Kidney epithelial cell (primary cell): ENCODE data around the gene FER. TPM values are rescaled to one million over a fixed set of nuclear protein-coding genes. Genes with fewer than 3 reads are reported as not detected.
"Not testable (repeated sequence)": the region's sequence is repeated elsewhere in the genome, so short reads cannot be mapped to it uniquely, and the experiment has no call there.

Experiments used
- DNase-seq: peaks from one replicate; pipeline ENCODE4 v3.0.0-alpha.2; 2010; ENCODE audit warnings: low read depth
- H3K27me3 ChIP-seq: 2 replicates; pipeline ENCODE4 v1.6.0; 2011; ENCODE audit warnings: low read length; ENCODE audit not compliant: control insufficient read depth, insufficient read depth
- H3K36me3 ChIP-seq: 2 replicates; pipeline ENCODE4 v1.5.1; 2011; ENCODE audit warnings: low read length; ENCODE audit not compliant: control insufficient read depth, insufficient read depth
- H3K4me3 ChIP-seq: 2 replicates; pipeline ENCODE4 v1.5.1; 2011; ENCODE audit warnings: low read depth, mild to moderate bottlenecking, control low read depth, low read length
- total RNA-seq: library from RNA; depleted of rRNA; stranded (reverse); fragments of >200 nt; gene quantifications from 2 replicates; pipeline ENCODE4 v1.2.3, GENCODE V29; 2015
- TF ChIP-seq, protein P1 (sequence below): IDR thresholded peaks from 2 replicates; pipeline ENCODE4 v1.5.1; 2011; ENCODE audit warnings: mild to moderate bottlenecking, moderate library complexity, low read length, control low read depth, inconsistent platforms; ENCODE audit not compliant: insufficient read depth, poor library complexity, severe bottlenecking

Gene FER
- total RNA-seq, 1 donor from 2014 or later = 15.1 TPM

DNA sequence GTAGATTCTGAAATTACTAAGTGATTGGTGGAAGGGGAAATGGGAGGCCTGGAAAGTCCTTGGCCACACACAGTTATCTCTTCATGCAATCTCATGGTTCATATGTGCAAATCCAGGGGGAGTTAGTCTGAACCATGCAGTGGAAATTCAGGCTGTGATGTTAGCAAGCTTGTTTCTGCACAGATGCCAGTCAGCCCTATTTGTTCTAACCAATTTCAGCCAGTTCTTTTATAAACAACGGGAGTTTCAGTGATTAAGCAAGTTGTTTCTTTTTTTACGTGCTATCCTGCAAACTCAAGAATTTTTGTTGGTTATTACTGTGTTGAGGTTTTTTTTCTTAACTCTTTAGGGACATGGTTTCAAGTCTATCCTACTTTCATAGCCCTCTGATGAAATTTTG lies 298.0 kb downstream of the FER start:
- H3K4me3 ChIP-seq = no peak overlapping the region
- H3K36me3 ChIP-seq = peaks cover 2% of the 10 kb centered on the region
- TF ChIP-seq, protein P1, sequence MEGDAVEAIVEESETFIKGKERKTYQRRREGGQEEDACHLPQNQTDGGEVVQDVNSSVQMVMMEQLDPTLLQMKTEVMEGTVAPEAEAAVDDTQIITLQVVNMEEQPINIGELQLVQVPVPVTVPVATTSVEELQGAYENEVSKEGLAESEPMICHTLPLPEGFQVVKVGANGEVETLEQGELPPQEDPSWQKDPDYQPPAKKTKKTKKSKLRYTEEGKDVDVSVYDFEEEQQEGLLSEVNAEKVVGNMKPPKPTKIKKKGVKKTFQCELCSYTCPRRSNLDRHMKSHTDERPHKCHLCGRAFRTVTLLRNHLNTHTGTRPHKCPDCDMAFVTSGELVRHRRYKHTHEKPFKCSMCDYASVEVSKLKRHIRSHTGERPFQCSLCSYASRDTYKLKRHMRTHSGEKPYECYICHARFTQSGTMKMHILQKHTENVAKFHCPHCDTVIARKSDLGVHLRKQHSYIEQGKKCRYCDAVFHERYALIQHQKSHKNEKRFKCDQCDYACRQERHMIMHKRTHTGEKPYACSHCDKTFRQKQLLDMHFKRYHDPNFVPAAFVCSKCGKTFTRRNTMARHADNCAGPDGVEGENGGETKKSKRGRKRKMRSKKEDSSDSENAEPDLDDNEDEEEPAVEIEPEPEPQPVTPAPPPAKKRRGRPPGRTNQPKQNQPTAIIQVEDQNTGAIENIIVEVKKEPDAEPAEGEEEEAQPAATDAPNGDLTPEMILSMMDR = no peak
- no peak for DNase-seq
- no peaks in the 10 kb centered on the region for H3K27me3 ChIP-seq

DNA sequence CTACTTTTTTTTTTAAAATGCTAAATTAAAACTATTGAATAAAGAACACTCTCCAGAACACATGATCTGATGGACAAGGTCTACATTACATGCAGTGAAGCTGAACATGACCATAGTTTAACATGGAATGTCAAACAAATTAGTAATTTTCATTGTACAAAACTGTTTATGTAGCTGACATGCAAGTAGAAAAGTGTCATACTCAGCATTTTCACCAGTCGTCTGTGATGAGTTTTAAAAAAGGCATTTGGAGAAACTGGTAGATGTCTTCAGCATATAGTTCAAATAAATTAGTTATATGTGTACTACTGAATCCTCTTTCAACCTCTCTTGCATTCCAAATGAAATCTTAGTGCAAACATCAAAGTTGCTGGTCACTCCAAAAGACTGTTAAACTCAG lies 301.9 kb downstream of the FER start:
- H3K27me3 ChIP-seq = no peaks in the 10 kb centered on the region
- H3K36me3 ChIP-seq = peaks cover 2% of the 10 kb centered on the region
- no peak overlapping the region for H3K4me3 ChIP-seq
- DNase-seq = no peak
- TF ChIP-seq, protein P1 = no peak

DNA sequence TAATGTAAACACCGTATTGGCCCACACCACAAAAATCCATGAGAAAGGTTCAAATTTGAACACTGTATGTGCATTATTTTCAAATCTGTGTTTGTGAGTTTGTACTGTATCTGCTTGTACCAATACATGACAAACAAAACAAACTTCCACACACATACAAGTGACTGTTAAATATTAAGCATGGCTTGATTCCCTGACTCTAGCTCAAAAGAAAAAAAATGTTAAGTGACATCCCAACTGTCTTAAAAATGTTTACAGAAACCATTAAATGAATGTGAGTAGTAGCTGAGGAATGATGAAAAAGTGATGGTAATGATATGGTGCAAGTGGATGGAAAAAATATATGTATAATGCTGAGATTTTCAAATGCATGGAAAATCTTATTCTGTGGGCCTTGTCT lies 302.6 kb downstream of the FER start:
- H3K27me3 ChIP-seq, H3K36me3 ChIP-seq, H3K4me3 ChIP-seq, DNase-seq: not testable (repeated sequence)

DNA sequence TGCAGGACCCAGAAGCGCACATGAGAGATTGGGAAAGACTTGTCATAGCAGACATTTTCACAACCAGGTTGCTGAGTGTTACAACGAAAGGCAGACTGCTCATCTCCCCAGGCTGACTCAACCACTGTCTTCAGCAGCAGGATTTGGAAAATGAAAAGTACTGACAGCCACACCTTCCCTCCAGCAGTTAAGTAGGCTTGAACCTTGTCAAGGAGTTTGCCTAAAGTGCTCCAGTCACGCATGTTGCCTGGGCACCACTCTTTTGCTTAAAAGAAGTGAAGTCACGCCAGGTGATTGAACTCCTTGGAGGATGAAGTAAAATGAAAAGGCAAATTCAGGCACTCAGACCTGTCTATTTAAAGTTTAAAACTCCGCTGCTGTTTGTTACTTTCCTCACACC lies 304.5 kb downstream of the FER start:
- not testable (repeated sequence) for H3K4me3 ChIP-seq, H3K27me3 ChIP-seq, H3K36me3 ChIP-seq, DNase-seq

DNA sequence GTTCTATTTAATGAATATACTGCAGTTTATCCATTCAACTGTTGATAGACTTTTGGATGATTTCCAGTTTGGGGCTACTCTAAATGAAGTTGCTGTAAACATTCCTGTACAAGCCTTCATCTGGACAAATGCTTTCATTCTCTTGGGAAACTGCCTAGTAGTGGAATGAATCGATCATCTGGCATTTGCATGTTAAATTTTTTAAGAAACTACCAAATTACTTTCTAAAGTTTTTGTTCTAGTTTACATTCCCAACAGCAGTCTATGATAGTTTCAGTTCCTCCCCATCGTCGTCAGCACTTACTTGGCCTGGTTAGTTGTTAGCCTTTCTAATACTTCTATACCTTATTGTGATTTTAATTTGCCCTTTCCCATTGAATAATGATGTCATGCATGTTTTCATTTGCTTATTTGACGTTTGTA lies 306.3 kb downstream of the FER start:
- DNase-seq = no peak
- TF ChIP-seq, protein P1 = no peak
- no peaks in the 10 kb centered on the region for H3K27me3 ChIP-seq

DNA sequence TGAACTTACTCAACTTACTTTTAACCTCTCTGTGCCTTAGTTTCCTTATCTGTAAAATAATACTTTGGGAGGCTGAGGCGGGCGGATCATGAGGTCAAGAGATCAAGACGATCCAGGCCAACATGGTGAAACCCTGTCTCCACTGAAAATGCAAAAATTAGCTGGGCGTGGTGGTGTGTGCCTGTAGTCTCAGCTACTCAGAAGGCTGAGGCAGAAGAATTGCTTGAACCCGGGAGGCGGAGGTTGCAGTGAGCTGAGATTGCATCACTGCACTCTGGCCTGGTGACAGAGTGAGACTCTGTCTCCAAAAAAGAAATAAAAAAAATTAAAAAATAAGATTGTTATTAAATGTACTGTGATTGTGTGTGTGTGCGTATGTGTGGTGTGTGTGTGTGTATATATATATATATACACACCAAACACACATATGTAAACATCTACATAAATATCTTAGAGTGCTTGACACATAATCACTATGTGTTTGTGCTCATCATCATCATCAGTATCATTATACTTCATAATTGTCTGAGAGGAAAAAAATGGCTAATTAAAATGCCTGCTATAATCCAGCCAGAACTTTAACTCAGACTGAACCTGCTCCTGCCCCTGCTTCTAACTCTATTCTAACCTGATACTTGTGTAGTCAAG lies 312.8 kb downstream of the FER start:
- no peak for DNase-seq
- H3K27me3 ChIP-seq = no peaks in the 10 kb centered on the region
- TF ChIP-seq, protein P1 = no peak

More for the DNA sequence above, 306.3 kb downstream of the FER start:
- H3K4me3 ChIP-seq = no peak overlapping the region
- H3K36me3 ChIP-seq = peaks cover 2% of the 10 kb centered on the region

DNA sequence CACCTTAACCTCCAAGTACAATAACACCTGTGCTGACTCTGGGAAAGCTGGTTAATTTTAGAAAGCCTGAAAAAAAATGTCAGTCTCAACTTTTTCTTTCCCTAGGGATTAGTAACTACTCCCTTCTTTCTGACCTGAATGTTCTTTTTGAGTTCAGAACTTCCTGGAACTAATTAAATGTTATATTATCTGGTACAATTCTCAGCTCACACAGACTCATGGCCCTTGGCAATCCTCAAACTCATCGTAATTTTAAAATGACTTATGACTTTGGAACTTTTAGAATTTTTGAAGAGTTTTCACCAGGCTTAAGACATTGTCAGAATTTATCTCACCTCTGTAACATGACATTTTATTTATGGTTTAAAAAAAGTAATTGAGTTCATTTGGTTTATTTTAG lies 315.0 kb downstream of the FER start:
- DNase-seq = no peak
- H3K36me3 ChIP-seq = no peaks in the 10 kb centered on the region
- H3K27me3 ChIP-seq = no peaks in the 10 kb centered on the region
- H3K4me3 ChIP-seq = no peak overlapping the region
- TF ChIP-seq, protein P1 = no peak

More for the DNA sequence above, 312.8 kb downstream of the FER start:
- Histone ChIP-seq H3K4me3 (no peak overlapping the region), H3K36me3 (no peaks in the 10 kb centered on the region)
